ENCODE measurements around the gene PITPNC1.
"Not testable (repeated sequence)": the region's sequence is repeated elsewhere in the genome, so short reads cannot be mapped to it uniquely, and the experiment has no call there.

PITPNC1 gene

GRCh38 chr17:67620088-67620487 lies 243.0 kb downstream of the PITPNC1 start:
- no peaks in the 10 kb centered on the region for H3K9me3 ChIP-seq (ENCODE audit: control insufficient read depth, low read length)
- H3K4me3 ChIP-seq (ENCODE audit: insufficient read depth, low read depth, low read length, poor library complexity, severe bottlenecking) = no peak overlapping the region
- no peak for DNase-seq
- no peaks in the 10 kb centered on the region for H3K4me1 ChIP-seq (ENCODE audit: control insufficient read depth, insufficient read depth, low read length, poor library complexity, severe bottlenecking)
- peaks cover under 1% of the 10 kb centered on the region for H3K36me3 ChIP-seq (ENCODE audit: control insufficient read depth, insufficient read depth, low read length)
- H3K27me3 ChIP-seq (replicated peaks; ENCODE audit: control insufficient read depth, insufficient read depth, low read length, poor library complexity, severe bottlenecking) = no peaks in the 10 kb centered on the region
- H3K27ac ChIP-seq (ENCODE audit: insufficient read depth, low read length, poor library complexity, severe bottlenecking) = no peak overlapping the region

- no peak overlapping the region for H3K4me3 ChIP-seq (ENCODE audit: insufficient read depth, low read depth, low read length, poor library complexity, severe bottlenecking)
- no peak overlapping the region for H3K27ac ChIP-seq (ENCODE audit: insufficient read depth, low read length, poor library complexity, severe bottlenecking)
- H3K36me3 ChIP-seq (ENCODE audit: control insufficient read depth, insufficient read depth, low read length) = peaks cover 6% of the 10 kb centered on the region
- no peaks in the 10 kb centered on the region for H3K9me3 ChIP-seq (ENCODE audit: control insufficient read depth, low read length)
- H3K27me3 ChIP-seq (replicated peaks; ENCODE audit: control insufficient read depth, insufficient read depth, low read length, poor library complexity, severe bottlenecking) = no peaks in the 10 kb centered on the region
- no peaks in the 10 kb centered on the region for H3K4me1 ChIP-seq (ENCODE audit: control insufficient read depth, insufficient read depth, low read length, poor library complexity, severe bottlenecking)
- no peak for DNase-seq
Observed at GRCh38 chr17:67620636-67621035, 243.6 kb downstream of the PITPNC1 start.

GRCh38 chr17:67623767-67624166 lies 246.7 kb downstream of the PITPNC1 start:
- H3K27ac ChIP-seq (ENCODE audit: insufficient read depth, low read length, poor library complexity, severe bottlenecking) = no peak overlapping the region
- no peaks in the 10 kb centered on the region for H3K9me3 ChIP-seq (ENCODE audit: control insufficient read depth, low read length)
- no peak overlapping the region for H3K4me3 ChIP-seq (ENCODE audit: insufficient read depth, low read depth, low read length, poor library complexity, severe bottlenecking)
- DNase-seq = no peak
- H3K36me3 ChIP-seq (ENCODE audit: control insufficient read depth, insufficient read depth, low read length) = peaks cover 8% of the 10 kb centered on the region
- H3K27me3 ChIP-seq (replicated peaks; ENCODE audit: control insufficient read depth, insufficient read depth, low read length, poor library complexity, severe bottlenecking) = no peaks in the 10 kb centered on the region
- no peaks in the 10 kb centered on the region for H3K4me1 ChIP-seq (ENCODE audit: control insufficient read depth, insufficient read depth, low read length, poor library complexity, severe bottlenecking)

GRCh38 chr17:67624886-67625656 lies 248.0 kb downstream of the PITPNC1 start:
- H3K27ac ChIP-seq (ENCODE audit: insufficient read depth, low read length, poor library complexity, severe bottlenecking) = no peak overlapping the region
- no peaks in the 10 kb centered on the region for H3K9me3 ChIP-seq (ENCODE audit: control insufficient read depth, low read length)
- peaks cover 8% of the 10 kb centered on the region for H3K36me3 ChIP-seq (ENCODE audit: control insufficient read depth, insufficient read depth, low read length)
- H3K4me1 ChIP-seq (ENCODE audit: control insufficient read depth, insufficient read depth, low read length, poor library complexity, severe bottlenecking) = no peaks in the 10 kb centered on the region
- no peak for DNase-seq
- H3K4me3 ChIP-seq (ENCODE audit: insufficient read depth, low read depth, low read length, poor library complexity, severe bottlenecking) = no peak overlapping the region
- H3K27me3 ChIP-seq (replicated peaks; ENCODE audit: control insufficient read depth, insufficient read depth, low read length, poor library complexity, severe bottlenecking) = no peaks in the 10 kb centered on the region

GRCh38 chr17:67625971-67626370 lies 248.9 kb downstream of the PITPNC1 start:
- DNase-seq = no peak
- Histone ChIP-seq H3K4me3 (ENCODE audit: insufficient read depth, low read depth, low read length, poor library complexity, severe bottlenecking) (no peak overlapping the region), H3K27ac (ENCODE audit: insufficient read depth, low read length, poor library complexity, severe bottlenecking) (no peak overlapping the region), H3K36me3 (ENCODE audit: control insufficient read depth, insufficient read depth, low read length) (peaks cover 8% of the 10 kb centered on the region), H3K4me1 (ENCODE audit: control insufficient read depth, insufficient read depth, low read length, poor library complexity, severe bottlenecking) (no peaks in the 10 kb centered on the region), H3K9me3 (ENCODE audit: control insufficient read depth, low read length) (no peaks in the 10 kb centered on the region), H3K27me3 (replicated peaks; ENCODE audit: control insufficient read depth, insufficient read depth, low read length, poor library complexity, severe bottlenecking) (no peaks in the 10 kb centered on the region)

- Histone ChIP-seq H3K9me3 (ENCODE audit: control insufficient read depth, low read length) (no peaks in the 10 kb centered on the region), H3K27me3 (replicated peaks; ENCODE audit: control insufficient read depth, insufficient read depth, low read length, poor library complexity, severe bottlenecking) (no peaks in the 10 kb centered on the region), H3K36me3 (ENCODE audit: control insufficient read depth, insufficient read depth, low read length) (peaks cover 27% of the 10 kb centered on the region), H3K27ac (ENCODE audit: insufficient read depth, low read length, poor library complexity, severe bottlenecking) (no peak overlapping the region), H3K4me3 (ENCODE audit: insufficient read depth, low read depth, low read length, poor library complexity, severe bottlenecking) (no peak overlapping the region), H3K4me1 (ENCODE audit: control insufficient read depth, insufficient read depth, low read length, poor library complexity, severe bottlenecking) (no peaks in the 10 kb centered on the region)
- no peak for DNase-seq
Observed at GRCh38 chr17:67628580-67629013, 251.5 kb downstream of the PITPNC1 start.

- no peak overlapping the region for H3K4me3 ChIP-seq (ENCODE audit: insufficient read depth, low read depth, low read length, poor library complexity, severe bottlenecking)
- no peaks in the 10 kb centered on the region for H3K4me1 ChIP-seq (ENCODE audit: control insufficient read depth, insufficient read depth, low read length, poor library complexity, severe bottlenecking)
- no peaks in the 10 kb centered on the region for H3K27me3 ChIP-seq (replicated peaks; ENCODE audit: control insufficient read depth, insufficient read depth, low read length, poor library complexity, severe bottlenecking)
- peaks cover 38% of the 10 kb centered on the region for H3K36me3 ChIP-seq (ENCODE audit: control insufficient read depth, insufficient read depth, low read length)
- H3K9me3 ChIP-seq (ENCODE audit: control insufficient read depth, low read length) = no peaks in the 10 kb centered on the region
- no peak for DNase-seq
- H3K27ac ChIP-seq (ENCODE audit: insufficient read depth, low read length, poor library complexity, severe bottlenecking) = no peak overlapping the region
Observed at GRCh38 chr17:67629971-67630320, 252.9 kb downstream of the PITPNC1 start.

- not testable (repeated sequence) for H3K9me3 ChIP-seq (ENCODE audit: control insufficient read depth, low read length); DNase-seq; H3K4me1 ChIP-seq (ENCODE audit: control insufficient read depth, insufficient read depth, low read length, poor library complexity, severe bottlenecking); H3K4me3 ChIP-seq (ENCODE audit: insufficient read depth, low read depth, low read length, poor library complexity, severe bottlenecking); H3K27me3 ChIP-seq (replicated peaks; ENCODE audit: control insufficient read depth, insufficient read depth, low read length, poor library complexity, severe bottlenecking); H3K27ac ChIP-seq (ENCODE audit: insufficient read depth, low read length, poor library complexity, severe bottlenecking)
- peaks cover 36% of the 10 kb centered on the region for H3K36me3 ChIP-seq (ENCODE audit: control insufficient read depth, insufficient read depth, low read length)
Observed at GRCh38 chr17:67630836-67631235, 253.8 kb downstream of the PITPNC1 start.

- Histone ChIP-seq H3K36me3 (ENCODE audit: control insufficient read depth, insufficient read depth, low read length) (peaks cover 45% of the 10 kb centered on the region), H3K4me3 (ENCODE audit: insufficient read depth, low read depth, low read length, poor library complexity, severe bottlenecking) (no peak overlapping the region), H3K27ac (ENCODE audit: insufficient read depth, low read length, poor library complexity, severe bottlenecking) (no peak overlapping the region), H3K27me3 (replicated peaks; ENCODE audit: control insufficient read depth, insufficient read depth, low read length, poor library complexity, severe bottlenecking) (no peaks in the 10 kb centered on the region), H3K9me3 (ENCODE audit: control insufficient read depth, low read length) (no peaks in the 10 kb centered on the region), H3K4me1 (ENCODE audit: control insufficient read depth, insufficient read depth, low read length, poor library complexity, severe bottlenecking) (no peaks in the 10 kb centered on the region)
- no peak for DNase-seq
Observed at GRCh38 chr17:67632141-67632540, 255.1 kb downstream of the PITPNC1 start.

GRCh38 chr17:67633751-67634211 lies 256.7 kb downstream of the PITPNC1 start:
- Histone ChIP-seq H3K4me3 (ENCODE audit: insufficient read depth, low read depth, low read length, poor library complexity, severe bottlenecking) (no peak overlapping the region), H3K27me3 (replicated peaks; ENCODE audit: control insufficient read depth, insufficient read depth, low read length, poor library complexity, severe bottlenecking) (no peaks in the 10 kb centered on the region), H3K36me3 (ENCODE audit: control insufficient read depth, insufficient read depth, low read length) (peaks cover 52% of the 10 kb centered on the region), H3K4me1 (ENCODE audit: control insufficient read depth, insufficient read depth, low read length, poor library complexity, severe bottlenecking) (no peaks in the 10 kb centered on the region), H3K27ac (ENCODE audit: insufficient read depth, low read length, poor library complexity, severe bottlenecking) (no peak overlapping the region), H3K9me3 (ENCODE audit: control insufficient read depth, low read length) (no peaks in the 10 kb centered on the region)
- no peak for DNase-seq
